Measurements from ENCODE around the gene LENEP. TPM values are rescaled to one million over a fixed set of nuclear protein-coding genes. Genes with fewer than 3 reads are reported as not detected.
A peak's percentile ranks its signal among the peaks of the same experiment; 100 is the strongest.

The LENEP gene
- total RNA-seq, 1 donor from 2014 or later: not detected

- Histone ChIP-seq H3K4me1 (ENCODE audit: insufficient read depth, low read length) (peaks cover 7% of the 10 kb centered on the region), H3K79me2 (ENCODE audit: insufficient read depth, low read length) (peaks cover 37% of the 10 kb centered on the region), H3K4me3 (ENCODE audit: insufficient read depth, low read depth, low read length) (no peak overlapping the region), H4K20me1 (ENCODE audit: insufficient read depth, low read length) (peaks cover 29% of the 10 kb centered on the region), H3K27ac (ENCODE audit: low read depth, low read length) (no peak overlapping the region), H3K36me3 (ENCODE audit: insufficient read depth, low read length) (peaks cover 24% of the 10 kb centered on the region), H3K9ac (ENCODE audit: low read length) (no peak overlapping the region), H3K9me3 (ENCODE audit: insufficient read depth, low read depth, low read length) (no peaks in the 10 kb centered on the region), H2AFZ (ENCODE audit: low read depth, low read length) (no peak overlapping the region), H3K4me2 (ENCODE audit: low read length) (no peak overlapping the region), H3K27me3 (ENCODE audit: insufficient read depth, low read length) (no peaks in the 10 kb centered on the region)
- peaks cover 9% of the 10 kb centered on the region for H3K36me3 Mint-ChIP-seq (ENCODE audit: low read depth, unreplicated experiment)
- H3K27me3 Mint-ChIP-seq (ENCODE audit: low read depth, unreplicated experiment): no peaks in the 10 kb centered on the region
- DNase-seq (ENCODE audit: low read depth): no peak
- H3K4me3 Mint-ChIP-seq (ENCODE audit: unreplicated experiment): no peak overlapping the region
- no peak for TF ChIP-seq CTCF (IDR thresholded peaks at IDR 0.05; ENCODE audit: insufficient read depth, low read depth, low read length)
- no peak for TF ChIP-seq EZH2 (IDR thresholded peaks at IDR 0.05; ENCODE audit: insufficient read depth, low read length)
- no peaks in the 10 kb centered on the region for H3K9me3 Mint-ChIP-seq (ENCODE audit: unreplicated experiment)
- H3K27ac Mint-ChIP-seq (ENCODE audit: unreplicated experiment): no peak overlapping the region
- no peak for FAIRE-seq
- H3K4me1 Mint-ChIP-seq (ENCODE audit: low read depth, unreplicated experiment): peaks cover 20% of the 10 kb centered on the region
Measured at GRCh38 chr1:154990276-154990675, 3.1 kb upstream of the LENEP start.

GRCh38 chr1:154992721-154993571 is 440 bp upstream of the LENEP start:
- DNase-seq (ENCODE audit: low read depth): peak; percentile 52
- no peak overlapping the region for H3K27ac ChIP-seq (ENCODE audit: low read depth, low read length)

GRCh38 chr1:154994269-154994587 is 842 bp downstream of the LENEP start:
- Histone ChIP-seq H2AFZ (ENCODE audit: low read depth, low read length) (no peak overlapping the region), H3K27ac (ENCODE audit: low read depth, low read length) (no peak overlapping the region), H4K20me1 (ENCODE audit: insufficient read depth, low read length) (peaks cover 12% of the 10 kb centered on the region), H3K4me1 (ENCODE audit: insufficient read depth, low read length) (peaks cover 7% of the 10 kb centered on the region), H3K4me3 (ENCODE audit: insufficient read depth, low read depth, low read length) (no peak overlapping the region), H3K9me3 (ENCODE audit: insufficient read depth, low read depth, low read length) (no peaks in the 10 kb centered on the region), H3K4me2 (ENCODE audit: low read length) (no peak overlapping the region), H3K27me3 (ENCODE audit: insufficient read depth, low read length) (no peaks in the 10 kb centered on the region), H3K9ac (ENCODE audit: low read length) (no peak overlapping the region), H3K79me2 (ENCODE audit: insufficient read depth, low read length) (peaks cover 9% of the 10 kb centered on the region), H3K36me3 (ENCODE audit: insufficient read depth, low read length) (peaks cover 4% of the 10 kb centered on the region)
- Mint-ChIP-seq H3K27ac (ENCODE audit: unreplicated experiment) (peak overlapping the region; percentile 84), H3K27me3 (ENCODE audit: low read depth, unreplicated experiment) (no peaks in the 10 kb centered on the region), H3K9me3 (ENCODE audit: unreplicated experiment) (no peaks in the 10 kb centered on the region), H3K36me3 (ENCODE audit: low read depth, unreplicated experiment) (peaks cover 4% of the 10 kb centered on the region), H3K4me1 (ENCODE audit: low read depth, unreplicated experiment) (peaks cover 26% of the 10 kb centered on the region), H3K4me3 (ENCODE audit: unreplicated experiment) (no peak overlapping the region)
- DNase-seq (ENCODE audit: low read depth) (no peak), FAIRE-seq (no peak)
- TF ChIP-seq CTCF (IDR thresholded peaks at IDR 0.05; ENCODE audit: insufficient read depth, low read depth, low read length) (no peak), EZH2 (IDR thresholded peaks at IDR 0.05; ENCODE audit: insufficient read depth, low read length) (no peak)

More at GRCh38 chr1:154992721-154993571, 440 bp upstream of the LENEP start:
- Mint-ChIP-seq H3K9me3 (ENCODE audit: unreplicated experiment) (no peaks in the 10 kb centered on the region), H3K36me3 (ENCODE audit: low read depth, unreplicated experiment) (peaks cover 9% of the 10 kb centered on the region), H3K27me3 (ENCODE audit: low read depth, unreplicated experiment) (no peaks in the 10 kb centered on the region), H3K4me1 (ENCODE audit: low read depth, unreplicated experiment) (peaks cover 22% of the 10 kb centered on the region), H3K4me3 (ENCODE audit: unreplicated experiment) (no peak overlapping the region), H3K27ac (ENCODE audit: unreplicated experiment) (peak overlapping the region; percentile 84)
- H3K4me1 ChIP-seq (ENCODE audit: insufficient read depth, low read length): peaks cover 7% of the 10 kb centered on the region
- peaks cover 22% of the 10 kb centered on the region for H3K79me2 ChIP-seq (ENCODE audit: insufficient read depth, low read length)
- FAIRE-seq: no peak
- H3K4me3 ChIP-seq (ENCODE audit: insufficient read depth, low read depth, low read length): no peak overlapping the region
- H3K4me2 ChIP-seq (ENCODE audit: low read length): no peak overlapping the region
- no peak for TF ChIP-seq EZH2 (IDR thresholded peaks at IDR 0.05; ENCODE audit: insufficient read depth, low read length)
- H2AFZ ChIP-seq (ENCODE audit: low read depth, low read length): no peak overlapping the region
- no peaks in the 10 kb centered on the region for H3K27me3 ChIP-seq (ENCODE audit: insufficient read depth, low read length)
- peaks cover 14% of the 10 kb centered on the region for H3K36me3 ChIP-seq (ENCODE audit: insufficient read depth, low read length)
- H3K9me3 ChIP-seq (ENCODE audit: insufficient read depth, low read depth, low read length): no peaks in the 10 kb centered on the region
- peak overlapping the region; percentile 8 for H3K9ac ChIP-seq (ENCODE audit: low read length)
- peaks cover 25% of the 10 kb centered on the region for H4K20me1 ChIP-seq (ENCODE audit: insufficient read depth, low read length)
